OCI-LY7 (cell line): ENCODE data around the gene PI4K2B. TPM values are rescaled to one million over a fixed set of nuclear protein-coding genes. Genes with fewer than 3 reads are reported as not detected.

Source experiments
- BruUV-seq: library from RNA; stranded (reverse); fragments of 400-500 nt; replicated peaks from 2 replicates; lab custom pipeline; 2021; lab: Mats Ljungman, UMichigan
- CTCF ChIA-PET: fragments of 300-600 bp; sonication (Branson Sonifier 250); formaldehyde crosslinking; loops from one replicate; lab custom pipeline; 2022; ENCODE audit warnings: antibody characterized with exemption; ENCODE audit not compliant: unreplicated experiment; lab: Charles Lee
- POLR2A ChIA-PET: fragments of 300-600 bp; sonication (Branson Sonifier 250); formaldehyde crosslinking; loops from one replicate; lab custom pipeline; 2022; ENCODE audit warnings: antibody characterized with exemption; lab: Charles Lee
- DNase-seq: peaks from one replicate; pipeline ENCODE4 v3.0.0-alpha.2; 2015; ENCODE audit warnings: low spot score
- H2AFZ ChIP-seq: fragments of 200-600 bp; sonication (generic), shearing (Covaris generic); 2 replicates; pipeline ENCODE4 v1.6.1; 2014; ENCODE audit warnings: mild to moderate bottlenecking, antibody characterized with exemption, low read length, moderate library complexity
- H3K27ac ChIP-seq: fragments of 200-600 bp; sonication (generic); 2 replicates; pipeline ENCODE4 v1.5.1; 2014; ENCODE audit warnings: mixed run types, low read depth, mild to moderate bottlenecking, moderate library complexity, low read length, inconsistent platforms; ENCODE audit not compliant: poor library complexity, severe bottlenecking
- H3K36me3 ChIP-seq: fragments of 200-600 bp; sonication (generic); 2 replicates; pipeline ENCODE4 v1.6.1; 2014; ENCODE audit warnings: mild to moderate bottlenecking, antibody characterized with exemption, low read length, moderate library complexity, mixed read lengths; ENCODE audit not compliant: insufficient read depth
- H3K4me1 ChIP-seq: fragments of 200-600 bp; sonication (generic); 2 replicates; pipeline ENCODE4 v1.5.1; 2014; ENCODE audit warnings: mild to moderate bottlenecking, low read length; ENCODE audit not compliant: insufficient read depth, poor library complexity, severe bottlenecking
- H3K4me2 ChIP-seq: fragments of 200-600 bp; sonication (generic); 2 replicates; pipeline ENCODE4 v1.6.1; 2014; ENCODE audit warnings: mild to moderate bottlenecking, low read length
- H3K4me3 ChIP-seq: fragments of 200-600 bp; sonication (generic); 2 replicates; pipeline ENCODE4 v1.5.1; 2014; ENCODE audit warnings: mild to moderate bottlenecking, low read depth, low read length; ENCODE audit not compliant: poor library complexity, severe bottlenecking
- H3K79me2 ChIP-seq: fragments of 200-600 bp; sonication (generic); 2 replicates; pipeline ENCODE4 v1.6.1; 2016; ENCODE audit warnings: low read depth, mild to moderate bottlenecking, low read length, moderate library complexity, mixed read lengths; ENCODE audit not compliant: insufficient read depth
- H3K9me2 ChIP-seq: fragments of 200-600 bp; sonication (generic); 2 replicates; pipeline ENCODE4 v1.6.1; 2016; ENCODE audit warnings: mild to moderate bottlenecking, low read length, mixed read lengths; ENCODE audit not compliant: insufficient read depth
- H3K9me3 ChIP-seq: fragments of 200-600 bp; sonication (generic); 2 replicates; pipeline ENCODE4 v1.6.1; 2014; ENCODE audit warnings: mild to moderate bottlenecking, mixed run types, low read length, mixed read lengths
- H4K20me1 ChIP-seq: fragments of 200-600 bp; sonication (generic); 2 replicates; pipeline ENCODE4 v1.6.1; 2014; ENCODE audit warnings: mild to moderate bottlenecking, antibody characterized with exemption, low read length, moderate library complexity, mixed read lengths; ENCODE audit not compliant: insufficient read depth
- CTCF ChIP-seq: fragments of 200-600 bp; sonication (generic); conservative IDR thresholded peaks from 2 replicates; pipeline ENCODE4 v1.5.1; 2014; ENCODE audit warnings: mild to moderate bottlenecking, antibody characterized with exemption, low read length, moderate library complexity, mixed read lengths
- EZH2phosphoT487 ChIP-seq: fragments of 200-600 bp; sonication (generic); IDR thresholded peaks from 2 replicates; pipeline ENCODE4 v1.6.1; 2018; ENCODE audit warnings: low read depth, borderline replicate concordance, mild to moderate bottlenecking, mixed run types, antibody characterized with exemption, low read length, moderate library complexity, mixed read lengths
- intact Hi-C: fragments of 100-400 bp; cut with micrococcal nuclease; formaldehyde crosslinking; loops from one replicate; pipeline ENCODE4 v1.10.0; 2022; ENCODE audit not compliant: unreplicated experiment
- total RNA-seq, 2 experiments: library from RNA; depleted of rRNA in 1 of 2; stranded (reverse); fragments of >200 nt in 1 of 2; shearing (Covaris generic) in 1 of 2; gene quantifications; 2 replicates each; pipeline ENCODE4 v1.2.3, GENCODE V29; 2014 to 2022

The PI4K2B gene
- total RNA-seq, 2 experiments from 2014 or later = 40.4 to 41.6 TPM

- Histone ChIP-seq H3K9me3 (no peaks in the 10 kb centered on the region), H4K20me1 (no peaks in the 10 kb centered on the region), H3K4me3 (no peak overlapping the region), H3K4me2 (no peak overlapping the region), H3K36me3 (no peaks in the 10 kb centered on the region), H3K9me2 (no peaks in the 10 kb centered on the region), H3K79me2 (no peaks in the 10 kb centered on the region), H2AFZ (no peak overlapping the region), H3K4me1 (no peaks in the 10 kb centered on the region), H3K27ac (no peak overlapping the region)
- intact Hi-C loops = no loop called here
- DNase-seq = no peak
- CTCF ChIA-PET = no interaction called here
- POLR2A ChIA-PET = interaction anchor here (1.1 kb wide), 1 partner anchor 32 kb away, joined by 3 read pairs; no protein-coding TSS in a partner anchor
- BruUV-seq = no TSS peak
- no peak for TF ChIP-seq EZH2phosphoT487
- no peak for TF ChIP-seq CTCF
Measured at GRCh38 chr4:25291158-25291733, 57.4 kb downstream of the PI4K2B start.

DNA sequence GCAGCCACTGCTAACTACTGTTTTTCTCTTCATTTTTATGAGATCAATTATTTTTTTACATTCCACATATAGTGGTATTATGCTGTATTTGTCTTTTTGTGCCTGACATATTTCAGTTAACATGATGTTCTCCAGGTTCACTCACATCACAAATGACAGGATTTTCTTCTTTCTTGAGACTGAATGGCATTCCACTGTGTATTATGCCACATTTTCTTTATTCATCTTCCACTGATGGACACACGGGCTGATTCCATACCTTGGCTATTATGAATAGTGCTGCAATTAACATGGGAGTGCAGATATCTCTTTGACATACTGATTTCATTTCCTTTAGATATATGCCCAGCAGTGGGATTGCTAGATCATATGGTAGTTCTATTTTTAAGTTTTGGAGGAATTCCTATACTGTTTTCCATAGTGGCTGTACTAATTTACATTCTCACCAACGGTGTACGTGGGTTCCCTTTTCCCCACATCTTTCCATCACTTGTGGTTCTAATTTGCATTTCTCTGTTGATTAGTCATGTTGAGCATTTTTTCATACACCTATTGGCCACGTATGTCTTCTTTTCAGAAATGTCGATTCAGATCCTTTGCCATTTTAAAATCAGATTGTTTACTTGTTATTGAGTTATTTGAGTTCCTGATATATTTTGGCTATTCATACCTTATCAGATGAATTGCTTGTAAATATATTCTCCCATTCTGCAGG is 63.9 kb downstream of the PI4K2B start:
- no peak for TF ChIP-seq CTCF
- TF ChIP-seq EZH2phosphoT487 = no peak
- no peaks in the 10 kb centered on the region for H3K9me3 ChIP-seq
- no TSS peak for BruUV-seq
- H3K4me2 ChIP-seq = no peak overlapping the region
- no peak overlapping the region for H2AFZ ChIP-seq
- CTCF ChIA-PET = no interaction called here
- H4K20me1 ChIP-seq = no peaks in the 10 kb centered on the region
- no peaks in the 10 kb centered on the region for H3K4me1 ChIP-seq
- no peak overlapping the region for H3K4me3 ChIP-seq
- no peak overlapping the region for H3K27ac ChIP-seq
- intact Hi-C loops = no loop called here
- no peaks in the 10 kb centered on the region for H3K36me3 ChIP-seq
- no peaks in the 10 kb centered on the region for H3K79me2 ChIP-seq
- DNase-seq = no peak
- no peaks in the 10 kb centered on the region for H3K9me2 ChIP-seq
- POLR2A ChIA-PET = no interaction called here
